Skin epidermis (tissue), 12 donors: Measurements from ENCODE around the gene TMEM94.
"Not testable (repeated sequence)": the region's sequence is repeated elsewhere in the genome, so short reads cannot be mapped to it uniquely, and the experiment has no call there.

Experiments used
- H3K27ac ChIP-seq, 21 experiments: fragments of 200-600 bp; sonication (generic) in 11 of 21; one replicate each; pipeline ENCODE4 v1.5.0; 2020; ENCODE audit warnings: mild to moderate bottlenecking in 3 of 21, inconsistent platforms in 2 of 21, moderate library complexity in 2 of 21
- H3K4me3 ChIP-seq, 7 experiments: fragments of 200-600 bp; sonication (generic) in 2 of 7; one replicate each; pipeline ENCODE4 v1.5.0; 2020; ENCODE audit warnings: inconsistent platforms in 2 of 7, mild to moderate bottlenecking in 2 of 7, moderate library complexity in 1 of 7

Gene TMEM94

DNA sequence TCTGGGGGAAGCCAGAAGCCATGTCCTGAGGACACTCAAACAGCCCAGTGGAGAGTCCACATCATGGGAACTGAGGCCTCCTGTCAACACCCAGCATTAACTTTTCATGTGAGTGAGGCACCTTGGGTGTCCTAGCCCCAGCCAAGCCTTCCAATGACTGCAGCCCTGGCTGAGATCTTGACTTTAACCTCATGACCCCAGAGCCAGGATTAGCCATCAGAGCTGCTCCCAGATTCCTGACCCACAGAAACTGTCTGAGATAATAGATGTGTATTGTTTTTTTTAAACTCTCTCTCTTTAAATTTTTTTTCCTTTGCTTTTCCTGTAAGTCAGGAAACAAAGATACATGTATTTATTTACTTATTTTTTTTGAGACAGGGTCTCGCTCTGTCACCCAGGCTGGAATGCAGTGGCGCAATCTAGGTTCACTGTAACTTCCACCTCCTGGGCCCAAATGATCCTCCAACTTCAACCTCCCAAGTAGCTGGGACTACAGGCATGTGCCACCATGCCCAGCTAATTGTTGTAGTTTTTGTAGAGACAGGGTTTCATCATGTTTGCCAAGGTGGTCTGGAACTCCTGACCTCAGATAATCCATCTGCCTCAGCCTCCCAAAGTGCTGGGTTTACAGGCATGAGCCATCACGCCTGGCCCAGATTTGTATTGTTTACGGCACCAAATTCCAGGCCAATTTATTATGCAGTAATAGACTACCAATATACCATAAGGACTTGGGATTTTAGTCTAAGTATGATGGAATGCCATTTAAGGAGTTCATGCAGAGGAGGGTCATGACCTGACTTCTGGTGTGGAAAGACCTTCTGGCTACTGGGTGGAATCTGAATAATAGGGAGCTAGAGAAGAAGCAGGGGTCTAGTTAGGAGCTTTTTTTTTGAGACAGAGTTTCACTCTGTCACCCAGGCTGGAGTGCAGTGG is 14.0 kb upstream of the TMEM94 start:
- H3K27ac ChIP-seq: peak overlapping the region in 7 of 21 experiments; percentile 8 to 67 (median 40)
- no peak overlapping the region for H3K4me3 ChIP-seq

- Histone ChIP-seq H3K4me3 (no peak overlapping the region), H3K27ac (no peak overlapping the region)
Measured at GRCh38 chr17:75445296-75445695, 11.1 kb upstream of the TMEM94 start.

DNA sequence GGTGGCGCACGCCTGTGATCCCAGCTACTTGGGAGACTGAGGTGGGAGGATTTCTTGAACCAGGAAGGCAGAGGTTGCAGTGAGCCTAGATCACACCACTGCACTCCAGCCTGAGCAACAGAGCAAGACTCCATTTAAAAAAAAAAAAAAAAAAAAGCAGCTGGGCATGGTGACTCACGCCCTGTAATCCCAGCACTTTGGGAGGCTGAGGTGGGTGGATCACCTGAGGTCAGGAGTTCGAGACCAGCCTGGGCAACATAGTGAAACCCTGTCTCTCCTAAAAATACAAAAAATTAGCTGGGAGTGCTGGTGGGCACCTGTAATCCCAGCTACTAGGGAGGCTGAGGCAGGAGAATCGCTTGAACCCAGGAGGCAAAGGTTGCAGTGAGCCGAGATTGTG is 10.5 kb upstream of the TMEM94 start:
- H3K4me3 ChIP-seq: not testable (repeated sequence)

DNA sequence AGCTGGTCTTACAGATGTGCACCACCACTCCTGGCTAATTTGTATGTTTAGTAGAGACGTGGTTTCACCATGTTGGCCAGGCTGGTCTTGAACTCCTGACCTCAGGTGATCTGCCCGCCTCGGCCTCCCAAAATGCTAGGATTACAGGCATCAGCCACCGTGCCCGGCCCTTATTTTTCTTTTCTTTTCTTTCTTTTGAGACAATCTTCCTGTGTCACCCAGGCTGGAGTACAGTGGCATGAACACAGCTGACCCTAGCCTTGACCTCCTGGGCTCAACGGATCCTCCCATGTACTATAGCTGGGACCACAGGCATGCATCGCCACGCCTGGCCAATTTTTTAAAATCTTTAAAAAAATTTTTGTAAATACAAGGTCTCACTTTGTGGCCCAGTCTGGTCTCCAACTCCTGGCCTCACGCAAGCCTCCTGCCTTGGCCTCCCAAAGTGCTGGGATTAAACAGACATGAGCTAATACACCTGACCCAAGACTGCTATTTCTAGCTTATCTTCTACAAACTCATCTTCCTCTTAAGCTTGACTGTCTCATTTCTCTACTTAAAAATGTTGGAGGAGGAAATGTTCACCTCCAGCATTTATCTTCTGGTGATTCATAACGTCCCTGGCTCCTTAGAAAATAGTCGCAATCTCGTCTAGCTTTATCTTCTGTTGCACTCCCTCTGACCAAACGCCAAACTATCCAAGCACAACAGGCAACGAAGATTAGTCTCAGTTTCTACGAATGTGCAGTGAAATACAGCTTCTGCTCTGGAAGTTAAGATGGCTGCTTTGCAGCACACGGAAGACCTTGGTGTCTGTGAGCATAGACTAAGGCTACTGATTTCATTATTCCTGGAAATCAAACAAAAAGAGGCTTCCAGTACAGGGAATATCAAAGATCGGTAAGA is 8.2 kb upstream of the TMEM94 start:
- Histone ChIP-seq H3K27ac (no peak overlapping the region), H3K4me3 (no peak overlapping the region)

More for the DNA sequence above, 10.5 kb upstream of the TMEM94 start:
- H3K27ac ChIP-seq: not testable (repeated sequence)

DNA sequence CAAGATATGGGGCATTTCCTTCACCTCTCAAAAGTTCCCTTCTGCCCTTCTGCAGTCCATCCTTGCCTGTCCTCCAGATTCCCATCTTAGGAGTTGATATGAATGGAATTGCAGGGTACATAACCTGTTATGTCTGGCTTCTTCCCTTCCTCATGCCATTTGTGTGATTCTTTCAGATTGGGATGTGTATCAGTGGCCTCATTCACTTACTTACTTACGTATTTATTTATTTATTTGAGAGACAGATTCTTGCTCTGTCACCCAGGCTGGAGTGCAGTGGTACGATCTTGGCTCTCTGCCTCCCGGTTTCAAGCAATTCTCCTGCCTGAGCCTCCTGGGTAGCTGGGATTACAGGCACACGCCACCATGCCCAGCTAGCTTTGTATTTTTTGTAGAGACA is 6.2 kb upstream of the TMEM94 start:
- Histone ChIP-seq H3K4me3 (no peak overlapping the region), H3K27ac (no peak overlapping the region)

DNA sequence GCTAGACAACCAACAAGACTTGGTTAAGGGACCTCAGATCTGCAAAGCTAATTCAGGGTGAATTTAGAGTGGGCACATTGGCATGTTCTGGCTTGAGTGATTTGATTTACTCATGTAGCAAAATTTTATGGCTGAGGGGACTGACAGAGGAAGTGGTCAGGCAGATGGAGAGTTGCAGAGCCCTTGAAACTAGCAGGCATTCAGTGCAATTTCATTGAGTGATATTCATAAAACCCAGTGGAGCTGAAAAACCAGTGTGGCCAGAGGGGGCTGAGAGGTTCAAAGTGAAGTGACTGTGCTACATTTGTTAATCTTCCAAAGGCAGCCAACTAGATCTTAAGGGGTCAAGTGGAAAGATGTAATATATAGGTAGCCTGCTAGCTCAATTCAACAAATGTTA is 2.2 kb upstream of the TMEM94 start:
- no peak overlapping the region for H3K27ac ChIP-seq

DNA sequence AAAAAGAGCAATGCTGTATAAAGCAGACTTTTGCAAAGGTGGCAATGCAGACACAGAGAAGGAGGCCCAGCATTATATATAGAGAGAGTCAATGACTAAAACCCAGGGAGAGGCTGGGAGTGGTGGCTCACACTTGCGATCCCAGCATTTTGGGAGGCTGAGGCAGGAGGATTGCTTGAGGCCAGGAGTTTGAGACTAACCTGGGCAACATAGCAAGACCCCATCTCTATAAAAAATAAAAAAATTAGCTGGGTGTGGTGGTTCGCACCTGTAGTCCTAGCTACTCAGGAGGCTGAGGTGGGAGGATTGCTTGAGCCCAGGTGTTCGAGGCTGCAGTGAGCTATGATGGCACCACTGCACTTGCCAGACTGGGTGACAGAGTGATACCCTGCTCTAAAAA is 1.8 kb upstream of the TMEM94 start:
- not testable (repeated sequence) for H3K4me3 ChIP-seq, H3K27ac ChIP-seq

More for the DNA sequence above, 2.2 kb upstream of the TMEM94 start:
- no peak overlapping the region for H3K4me3 ChIP-seq

DNA sequence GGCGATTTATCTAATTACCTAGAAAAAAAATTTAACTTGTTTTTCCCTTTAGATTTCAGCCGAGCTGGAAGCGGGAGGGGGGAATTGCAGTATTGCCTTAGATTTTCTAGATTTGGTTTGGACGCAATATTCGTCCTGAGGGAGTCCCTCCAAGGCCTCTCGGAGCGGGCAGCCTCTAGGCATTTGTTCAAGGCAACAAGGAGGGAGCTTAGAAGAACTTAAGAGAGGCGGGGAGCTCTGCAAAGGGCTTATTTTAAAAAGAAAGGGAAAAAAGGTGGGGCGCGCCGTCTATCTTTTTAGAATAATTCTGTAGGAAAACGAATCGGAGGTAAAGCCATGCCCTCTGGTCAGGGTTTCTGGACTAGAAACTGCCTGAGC is 407 bp upstream of the TMEM94 start:
- Histone ChIP-seq H3K27ac (peak overlapping the region; percentile 25 to 97 (median 89)), H3K4me3 (peak overlapping the region; percentile 70 to 94 (median 83))

DNA sequence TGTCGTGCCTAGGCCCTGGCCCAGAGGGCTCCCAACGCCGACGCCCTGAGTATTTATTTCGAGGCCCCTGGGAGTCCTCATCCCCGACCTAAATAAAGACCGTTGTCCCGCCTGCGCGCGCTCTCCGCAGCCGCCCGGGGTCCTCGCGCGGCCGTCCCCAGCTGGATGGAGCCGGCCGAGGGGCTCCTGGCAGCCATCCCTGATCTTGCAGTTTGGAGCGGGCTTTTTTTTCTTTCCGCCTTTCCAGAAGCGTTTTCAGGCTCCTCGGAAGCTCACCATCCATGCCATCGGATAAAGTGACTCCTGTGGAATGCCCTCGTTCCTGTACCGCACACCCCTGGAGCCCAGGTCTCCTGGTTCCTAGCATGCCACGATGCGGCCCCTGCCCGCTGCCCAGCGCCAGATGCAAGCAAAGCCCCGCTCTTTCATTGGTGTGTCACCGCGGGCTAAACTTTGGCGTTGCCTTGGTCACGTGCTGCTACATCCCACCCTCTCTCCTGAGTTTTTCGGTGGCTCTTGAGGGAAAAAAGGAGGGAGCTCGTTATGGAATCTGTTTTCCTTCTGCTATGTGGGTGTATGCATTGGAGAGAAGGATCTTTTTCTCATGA is 716 bp downstream of the TMEM94 start:
- Histone ChIP-seq H3K4me3 (peak overlapping the region; percentile 70 to 94 (median 83)), H3K27ac (peak overlapping the region; percentile 31 to 97 (median 89))

DNA sequence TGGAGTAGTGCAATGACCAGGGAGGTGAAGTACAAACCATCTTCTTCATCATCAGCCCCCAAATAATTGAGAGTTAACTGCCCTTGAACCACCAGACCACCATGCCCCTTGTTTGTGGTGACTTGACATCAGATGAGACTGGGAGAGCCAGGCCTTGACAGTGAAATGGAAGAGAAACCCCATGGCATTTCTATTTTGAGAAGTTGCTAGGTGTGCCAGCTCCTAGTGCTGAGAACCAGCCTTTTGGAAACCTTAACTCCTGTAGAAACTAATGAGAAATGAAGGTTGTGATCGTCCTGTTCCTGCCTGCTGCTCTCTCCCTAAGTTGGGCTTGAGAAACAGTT is 2.8 kb downstream of the TMEM94 start:
- Histone ChIP-seq H3K4me3 (no peak overlapping the region), H3K27ac (peak overlapping the region in 13 of 21 experiments; percentile 1 to 63 (median 46))

DNA sequence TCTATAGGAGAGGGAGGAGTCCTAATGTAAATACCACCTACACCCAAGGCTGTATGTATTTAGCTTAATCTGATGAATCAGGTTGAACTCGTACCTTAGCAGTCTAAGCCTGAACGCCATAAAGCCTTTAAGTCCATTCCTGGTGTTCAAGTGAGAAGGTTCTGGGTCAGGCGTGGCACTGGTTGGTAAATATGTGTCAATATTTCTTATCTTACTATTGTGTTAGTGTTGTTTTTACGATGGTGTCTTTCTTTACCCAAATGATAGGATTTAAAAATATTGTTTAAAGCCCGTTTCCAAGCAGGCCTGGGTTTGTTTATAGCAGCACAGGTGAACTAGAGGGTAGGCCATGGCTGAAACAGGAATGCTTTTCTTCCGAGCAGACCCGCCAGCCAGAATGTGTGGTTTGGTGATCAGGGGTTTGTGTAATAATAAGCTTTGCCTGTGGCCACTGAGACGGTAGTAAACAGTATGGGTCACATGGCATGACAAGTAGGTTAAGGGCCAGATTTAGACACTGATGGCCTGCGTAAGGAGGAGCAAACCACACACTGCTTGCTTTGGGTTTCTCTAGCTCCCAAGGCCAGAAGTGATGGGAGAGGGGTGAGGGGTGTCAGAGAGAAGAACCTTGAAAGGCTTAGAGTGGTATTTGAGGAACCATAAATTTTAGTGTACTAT is 3.3 kb downstream of the TMEM94 start:
- H3K4me3 ChIP-seq: no peak overlapping the region
- peak overlapping the region in 15 of 21 experiments; percentile 1 to 63 (median 43) for H3K27ac ChIP-seq

DNA sequence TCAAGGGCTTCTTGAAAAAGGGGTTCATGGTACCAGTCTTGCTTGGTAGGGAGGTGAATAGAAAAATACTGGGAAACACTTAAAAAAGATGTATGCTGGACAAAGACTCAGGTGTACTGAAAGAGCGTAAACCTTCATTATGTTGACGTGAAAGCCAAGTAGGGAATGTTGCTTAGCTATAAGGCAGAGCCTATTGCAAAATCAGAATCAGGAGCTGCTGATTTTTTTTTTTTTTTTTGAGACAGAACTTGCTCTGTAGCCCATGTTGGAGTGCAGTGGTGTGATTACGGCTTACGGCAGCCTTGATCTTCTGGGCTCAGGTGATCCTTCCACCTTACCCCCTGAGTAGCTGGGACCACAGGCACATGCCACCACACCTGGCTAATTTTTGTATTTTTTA is 3.9 kb downstream of the TMEM94 start:
- no peak overlapping the region for H3K4me3 ChIP-seq
- peak overlapping the region in 13 of 21 experiments; percentile 1 to 63 (median 42) for H3K27ac ChIP-seq

GRCh38 chr17:75463603-75464002 is 7.2 kb downstream of the TMEM94 start:
- H3K4me3 ChIP-seq: no peak overlapping the region

GRCh38 chr17:75465039-75465438 is 8.6 kb downstream of the TMEM94 start:
- no peak overlapping the region for H3K27ac ChIP-seq
- H3K4me3 ChIP-seq: no peak overlapping the region

More at GRCh38 chr17:75463603-75464002, 7.2 kb downstream of the TMEM94 start:
- no peak overlapping the region for H3K27ac ChIP-seq

GRCh38 chr17:75468291-75468754 is 11.9 kb downstream of the TMEM94 start:
- no peak overlapping the region for H3K4me3 ChIP-seq
- peak overlapping the region in 3 of 21 experiments; percentile 21 to 60 (median 38) for H3K27ac ChIP-seq

- H3K27ac ChIP-seq: peak overlapping the region in 2 of 21 experiments; percentile 21 to 60
- H3K4me3 ChIP-seq: no peak overlapping the region
Measured at GRCh38 chr17:75468779-75469373, 12.4 kb downstream of the TMEM94 start.

GRCh38 chr17:75471207-75471606 is 14.8 kb downstream of the TMEM94 start:
- no peak overlapping the region for H3K4me3 ChIP-seq
- no peak overlapping the region for H3K27ac ChIP-seq

- Histone ChIP-seq H3K27ac (no peak overlapping the region), H3K4me3 (no peak overlapping the region)
Measured at GRCh38 chr17:75472119-75472518, 15.7 kb downstream of the TMEM94 start.

DNA sequence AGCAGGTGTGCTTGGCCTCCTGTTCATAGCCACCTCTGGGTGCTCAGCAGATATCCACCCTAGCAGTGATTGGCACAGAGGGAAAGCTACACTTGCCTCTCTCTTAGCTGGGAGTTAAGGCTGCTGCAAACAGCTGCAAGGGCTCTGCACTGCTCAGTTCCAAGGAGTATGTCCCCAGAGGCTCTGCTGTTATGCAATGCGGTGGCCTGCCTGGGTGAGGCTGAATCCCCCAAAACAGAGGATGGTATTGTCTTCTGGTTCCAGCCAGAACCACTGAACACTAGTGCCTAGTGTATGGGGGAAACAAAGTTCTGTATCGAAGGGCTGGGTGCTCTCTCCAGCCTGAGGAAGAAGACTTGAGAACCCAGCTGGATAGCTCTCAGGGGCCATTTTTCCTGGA is 16.8 kb downstream of the TMEM94 start:
- Histone ChIP-seq H3K4me3 (no peak overlapping the region), H3K27ac (no peak overlapping the region)
